Gastroesophageal sphincter (tissue), 4 donors: ENCODE results near the gene VPS39. TPM values are rescaled to one million over a fixed set of nuclear protein-coding genes. Genes with fewer than 3 reads are reported as not detected.

Source experiments
- ATAC-seq: fragments of 150-250 bp; one replicate; pipeline ENCODE4 v1.9.1; 2016; ENCODE audit warnings: mild to moderate bottlenecking, moderate library complexity
- H3K27ac ChIP-seq, 4 donors: fragments of 200-600 bp; sonication (generic) in 3 of 4; 1 replicate in 3 of 4; 2 replicates in 1 of 4; pipeline ENCODE4 v1.5.1; 2016 to 2019
- H3K27me3 ChIP-seq: fragments of 200-600 bp; sonication (generic); one replicate; pipeline ENCODE4 v1.5.1; 2019
- H3K36me3 ChIP-seq, 2 donors: fragments of 200-600 bp; sonication (generic); one replicate each; pipeline ENCODE4 v1.5.1; 2019; ENCODE audit warnings: control low read depth in 1 of 2
- H3K4me1 ChIP-seq, 3 donors: fragments of 200-600 bp; sonication (generic); 1 replicate in 2 of 3; 2 replicates in 1 of 3; pipeline ENCODE4 v1.5.1; 2016 to 2019; ENCODE audit warnings: control low read depth in 2 of 3
- H3K4me3 ChIP-seq, 2 donors: fragments of 200-600 bp; sonication (generic); one replicate each; pipeline ENCODE4 v1.5.1; 2019; ENCODE audit warnings: mild to moderate bottlenecking in 1 of 2, moderate library complexity in 1 of 2
- H3K9me3 ChIP-seq, 3 donors: fragments of 200-600 bp; sonication (generic); one replicate each; pipeline ENCODE4 v1.5.1; 2017 to 2019; ENCODE audit warnings: control low read depth in 2 of 3
- CTCF ChIP-seq, 4 experiments: fragments of 200-600 bp in 2 of 4; fragments of 450-650 bp in 2 of 4; sonication (generic) in 1 of 4; IDR thresholded peaks; one replicate each; pipeline ENCODE4 v1.5.1; 2017 to 2019; ENCODE audit warnings: antibody characterized with exemption in 4 of 4, mild to moderate bottlenecking in 2 of 4, moderate library complexity in 2 of 4
- EP300 ChIP-seq: sonication (generic); formaldehyde crosslinking; IDR thresholded peaks from one replicate; pipeline ENCODE4 v1.6.1; 2017; ENCODE audit warnings: antibody characterized with exemption, mild to moderate bottlenecking
- POLR2A ChIP-seq, 2 donors: fragments of 450-650 bp; IDR thresholded peaks; one replicate each; pipeline ENCODE4 v1.6.1; 2017; ENCODE audit warnings: antibody characterized with exemption in 2 of 2, mild to moderate bottlenecking in 2 of 2, moderate library complexity in 1 of 2
- POLR2AphosphoS5 ChIP-seq: sonication (generic); formaldehyde crosslinking; IDR thresholded peaks from one replicate; pipeline ENCODE4 v1.6.1; 2017; ENCODE audit warnings: antibody characterized with exemption
- WGBS, 2 donors: methylation state at CpG; one replicate each; pipeline ENCODE4 v1.1.5; 2018; ENCODE audit warnings: low coverage in 1 of 2; 5-methylcytosine and 5-hydroxymethylcytosine counted together
- total RNA-seq, 4 donors: library from RNA; depleted of rRNA; stranded (reverse); fragments of >200 nt; gene quantifications; one replicate each; pipeline ENCODE4 v1.1.0, GENCODE V29; 2016

The VPS39 gene
- total RNA-seq, 4 donors from 2014 or later: 53.5 to 104 (median 76.6) TPM

- no peak for ATAC-seq
- Histone ChIP-seq H3K27me3 (no peaks in the 10 kb centered on the region), H3K9me3 (no peaks in the 10 kb centered on the region), H3K4me1 (peaks cover 8 to 39% (median 13%) of the 10 kb centered on the region in 3 donors), H3K4me3 (no peak overlapping the region), H3K27ac (no peak overlapping the region), H3K36me3 (peaks cover 0 to 32% of the 10 kb centered on the region in 2 donors)
- TF ChIP-seq POLR2AphosphoS5: no peak
- TF ChIP-seq CTCF (IDR thresholded peaks at IDR 0.05): no peak
- TF ChIP-seq POLR2A (IDR thresholded peaks at IDR 0.05): no peak
- TF ChIP-seq EP300: no peak
- 61 to 68% methylated on average over 2 of the region's 2 CpGs for WGBS, 2 donors
Measured at GRCh38 chr15:42202653-42203052, 5.5 kb downstream of the VPS39 start.

- no peak overlapping the region for H3K4me3 ChIP-seq
- no peaks in the 10 kb centered on the region for H3K9me3 ChIP-seq
- peaks cover 3 to 31% (median 9%) of the 10 kb centered on the region in 3 donors for H3K4me1 ChIP-seq
- TF ChIP-seq POLR2AphosphoS5: no peak
- no peak for TF ChIP-seq POLR2A (IDR thresholded peaks at IDR 0.05)
- TF ChIP-seq EP300: no peak
- no peak for TF ChIP-seq CTCF (IDR thresholded peaks at IDR 0.05)
- WGBS, 2 donors: 100% methylated on average over 1 of the region's 1 CpG
- H3K27me3 ChIP-seq: no peaks in the 10 kb centered on the region
- no peak overlapping the region for H3K27ac ChIP-seq
- H3K36me3 ChIP-seq: peaks cover 0 to 38% of the 10 kb centered on the region in 2 donors
- no peak for ATAC-seq
Measured at GRCh38 chr15:42201801-42202200, 6.3 kb downstream of the VPS39 start.

GRCh38 chr15:42199126-42199525 lies 9.0 kb downstream of the VPS39 start:
- H3K9me3 ChIP-seq: no peaks in the 10 kb centered on the region
- TF ChIP-seq POLR2A (IDR thresholded peaks at IDR 0.05): no peak
- no peak overlapping the region for H3K27ac ChIP-seq
- ATAC-seq: no peak
- peaks cover 0 to 6% (median 0%) of the 10 kb centered on the region in 3 donors for H3K4me1 ChIP-seq
- H3K4me3 ChIP-seq: no peak overlapping the region
- peaks cover 0 to 55% of the 10 kb centered on the region in 2 donors for H3K36me3 ChIP-seq
- no peaks in the 10 kb centered on the region for H3K27me3 ChIP-seq
- WGBS, 2 donors: 84 to 89% methylated on average over 4 to 5 of the region's 5 CpGs

GRCh38 chr15:42198516-42198915 lies 9.6 kb downstream of the VPS39 start:
- Histone ChIP-seq H3K4me3 (no peak overlapping the region), H3K36me3 (peaks cover 0 to 58% of the 10 kb centered on the region in 2 donors), H3K9me3 (no peaks in the 10 kb centered on the region), H3K4me1 (peaks cover 0 to under 1% (median 0%) of the 10 kb centered on the region in 3 donors), H3K27ac (no peak overlapping the region), H3K27me3 (no peaks in the 10 kb centered on the region)
- WGBS, 2 donors: 86 to 100% methylated on average over 1 of the region's 1 CpG
- TF ChIP-seq CTCF (IDR thresholded peaks at IDR 0.05): no peak
- TF ChIP-seq POLR2A (IDR thresholded peaks at IDR 0.05): no peak
- TF ChIP-seq POLR2AphosphoS5: no peak
- TF ChIP-seq EP300: no peak
- ATAC-seq: no peak

- no peak for ATAC-seq
- 89 to 90% methylated on average over 1 to 5 of the region's 5 CpGs for WGBS, 2 donors
Measured at GRCh38 chr15:42194513-42194912, 13.6 kb downstream of the VPS39 start.

More at GRCh38 chr15:42194513-42194912, 13.6 kb downstream of the VPS39 start:
- Histone ChIP-seq H3K27me3 (no peaks in the 10 kb centered on the region), H3K36me3 (peaks cover 0 to 77% of the 10 kb centered on the region in 2 donors), H3K9me3 (no peaks in the 10 kb centered on the region), H3K27ac (no peak overlapping the region), H3K4me3 (no peak overlapping the region), H3K4me1 (no peaks in the 10 kb centered on the region)
- TF ChIP-seq EP300 (no peak), POLR2AphosphoS5 (no peak), CTCF (IDR thresholded peaks at IDR 0.05) (no peak)
